ENCODE data around the gene FOXJ2.
A peak's percentile ranks its signal among the peaks of the same experiment; 100 is the strongest.

The FOXJ2 gene

DNA sequence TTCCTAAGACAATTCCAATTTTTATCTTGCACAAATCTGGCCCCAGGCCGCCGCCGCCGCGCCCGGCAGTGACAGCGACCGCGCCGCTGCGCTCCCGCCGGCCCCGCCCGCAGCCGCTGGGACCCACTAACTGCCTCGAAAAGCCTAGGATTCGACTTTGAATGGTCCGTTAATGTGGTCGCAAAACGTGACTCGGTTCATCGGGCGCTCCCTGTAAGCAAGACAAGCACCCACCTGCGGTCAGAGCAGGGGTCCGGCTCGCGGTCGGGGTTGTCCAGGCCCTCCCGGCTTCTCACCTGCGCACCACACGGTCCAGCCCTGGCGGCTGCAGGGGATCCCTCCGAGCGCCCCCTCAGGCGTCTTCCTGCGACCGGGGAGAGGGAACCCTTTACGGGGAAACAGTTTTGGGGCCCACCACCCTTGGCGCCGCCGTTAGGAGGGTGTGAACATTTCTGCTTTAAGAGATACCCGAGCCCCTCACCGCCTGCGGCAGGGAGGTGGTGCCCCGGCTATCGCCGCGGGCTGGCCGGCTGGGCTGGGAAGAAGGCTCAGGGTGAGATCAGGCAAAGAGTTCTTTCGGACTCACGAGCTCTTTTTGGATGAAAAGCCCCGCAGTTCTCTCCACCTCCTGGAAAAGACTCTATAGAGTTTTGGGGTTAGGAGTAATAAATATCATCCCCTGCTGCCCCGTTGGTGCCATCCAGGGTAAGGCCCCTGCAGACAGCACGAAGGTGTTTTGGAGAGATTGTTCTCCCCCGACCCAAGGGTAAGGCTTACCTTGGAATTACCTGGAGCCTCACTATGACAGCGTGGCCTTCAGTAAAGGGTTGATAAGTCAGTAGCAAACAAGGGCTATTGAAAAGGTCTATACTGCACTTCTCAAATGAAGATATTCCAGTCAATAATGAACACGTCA is 13.6 kb upstream of the FOXJ2 start:
- peak overlapping the region; percentile 20 to 59; a peak in 3 of 4 replicates for H3K4me3 ChIP-seq (ENCODE audit: low read depth in 1 of 2, low read length in 2 of 2)
- peak overlapping the region; percentile 41; the same call in 1 of the 2 replicates for H3K9ac ChIP-seq (ENCODE audit: low read depth, low read length)
- DNase-seq, result peak; percentile 61

GRCh38 chr12:8026291-8026900 is 6.1 kb upstream of the FOXJ2 start:
- Histone ChIP-seq H4K20me1 (ENCODE audit: insufficient read depth, low read length) (no peaks in the 10 kb centered on the region), H3K4me1 (ENCODE audit: insufficient read depth, low read length) (peaks cover 19% of the 10 kb centered on the region), H3K4me2 (ENCODE audit: insufficient read depth, low read length) (peak overlapping the region; percentile 62), H3K4me3 (ENCODE audit: low read depth in 1 of 2, low read length in 2 of 2) (peak overlapping the region; percentile 29 to 60), H3K9me3 (ENCODE audit: insufficient read depth, low read length, severe bottlenecking) (no peaks in the 10 kb centered on the region), H3K27me3 (ENCODE audit: insufficient read depth, low read length, poor library complexity) (no peaks in the 10 kb centered on the region), H3K79me2 (ENCODE audit: insufficient read depth, low read length) (no peaks in the 10 kb centered on the region), H2AFZ (ENCODE audit: low read depth, low read length) (peak overlapping the region; percentile 76), H3K36me3 (ENCODE audit: insufficient read depth, low read length) (no peaks in the 10 kb centered on the region), H3K9ac (ENCODE audit: low read depth, low read length) (peak overlapping the region; percentile 87), H3K27ac (ENCODE audit: low read length) (peak overlapping the region; percentile 90)
- no peak for TF ChIP-seq EZH2 (IDR thresholded peaks at IDR 0.05; ENCODE audit: borderline replicate concordance, low read depth, low read length, severe bottlenecking)
- TF ChIP-seq CTCF (IDR thresholded peaks at IDR 0.05; ENCODE audit: borderline replicate concordance, extremely low read depth, low read length, poor library complexity, severe bottlenecking), result no peak
- ATAC-seq (ENCODE audit: insufficient read depth, low read depth) (peak; percentile 94), DNase-seq (peak; percentile 98)

More for the DNA sequence above, 13.6 kb upstream of the FOXJ2 start:
- ATAC-seq (ENCODE audit: insufficient read depth, low read depth), result peak; percentile 90
- peak overlapping the region; percentile 71 for H2AFZ ChIP-seq (ENCODE audit: low read depth, low read length)
- H3K27me3 ChIP-seq (ENCODE audit: insufficient read depth, low read length, poor library complexity), result peaks cover 28% of the 10 kb centered on the region
- H3K9me3 ChIP-seq (ENCODE audit: insufficient read depth, low read length, severe bottlenecking), result no peaks in the 10 kb centered on the region
- no peak overlapping the region for H3K27ac ChIP-seq (ENCODE audit: low read length)
- H3K79me2 ChIP-seq (ENCODE audit: insufficient read depth, low read length), result no peaks in the 10 kb centered on the region
- H3K36me3 ChIP-seq (ENCODE audit: insufficient read depth, low read length), result no peaks in the 10 kb centered on the region
- TF ChIP-seq EZH2 (IDR thresholded peaks at IDR 0.05; ENCODE audit: borderline replicate concordance, low read depth, low read length, severe bottlenecking) (peak; percentile 99), CTCF (IDR thresholded peaks at IDR 0.05; ENCODE audit: borderline replicate concordance, extremely low read depth, low read length, poor library complexity, severe bottlenecking) (peak; percentile 11)
- H3K4me1 ChIP-seq (ENCODE audit: insufficient read depth, low read length), result peaks cover 17% of the 10 kb centered on the region
- H4K20me1 ChIP-seq (ENCODE audit: insufficient read depth, low read length), result no peaks in the 10 kb centered on the region
- H3K4me2 ChIP-seq (ENCODE audit: insufficient read depth, low read length), result peak overlapping the region; percentile 73

GRCh38 chr12:8027856-8028255 is 4.7 kb upstream of the FOXJ2 start:
- Histone ChIP-seq H4K20me1 (ENCODE audit: insufficient read depth, low read length) (no peaks in the 10 kb centered on the region), H3K4me3 (ENCODE audit: low read depth in 1 of 2, low read length in 2 of 2) (peak overlapping the region in 1 of 2 experiments; percentile 60; a peak in 1 of 4 replicates), H2AFZ (ENCODE audit: low read depth, low read length) (peak overlapping the region; percentile 61; the same call in 1 of the 2 replicates), H3K79me2 (ENCODE audit: insufficient read depth, low read length) (peaks cover 12% of the 10 kb centered on the region), H3K4me1 (ENCODE audit: insufficient read depth, low read length) (peaks cover 28% of the 10 kb centered on the region), H3K9ac (ENCODE audit: low read depth, low read length) (peak overlapping the region; percentile 87), H3K4me2 (ENCODE audit: insufficient read depth, low read length) (peak overlapping the region; percentile 62), H3K27ac (ENCODE audit: low read length) (peak overlapping the region; percentile 45), H3K9me3 (ENCODE audit: insufficient read depth, low read length, severe bottlenecking) (no peaks in the 10 kb centered on the region), H3K27me3 (ENCODE audit: insufficient read depth, low read length, poor library complexity) (no peaks in the 10 kb centered on the region), H3K36me3 (ENCODE audit: insufficient read depth, low read length) (peaks cover 2% of the 10 kb centered on the region; the same call in 1 of the 2 replicates)
- DNase-seq (no peak), ATAC-seq (ENCODE audit: insufficient read depth, low read depth) (no peak)
- TF ChIP-seq EZH2 (IDR thresholded peaks at IDR 0.05; ENCODE audit: borderline replicate concordance, low read depth, low read length, severe bottlenecking), result no peak
